Activated T-cell treated with anti-CD3 and anti-CD28 coated beads, Interleukin-2, amount 50 U/mL, for 24 hours (primary cell): ENCODE data around the gene USP6NL.

Experiments used
- DNase-seq: peaks from one replicate; pipeline ENCODE4 v3.0.0-alpha.2; 2020
- H3K27ac Mint-ChIP-seq: 2 replicates; pipeline ENCODE4 v1.8.0; 2020; ENCODE audit warnings: mild to moderate bottlenecking, mixed read lengths
- H3K27me3 Mint-ChIP-seq: 2 replicates; pipeline ENCODE4 v1.8.0; 2020; ENCODE audit warnings: mixed read lengths
- H3K36me3 Mint-ChIP-seq: 2 replicates; pipeline ENCODE4 v1.8.0; 2020; ENCODE audit warnings: low read depth, mixed read lengths
- H3K4me1 Mint-ChIP-seq: 2 replicates; pipeline ENCODE4 v1.8.0; 2020; ENCODE audit warnings: low read depth, mixed read lengths
- H3K4me3 Mint-ChIP-seq: 2 replicates; pipeline ENCODE4 v1.8.0; 2020; ENCODE audit warnings: mild to moderate bottlenecking, moderate library complexity, mixed read lengths
- H3K9me3 Mint-ChIP-seq: 2 replicates; pipeline ENCODE4 v1.8.0; 2020; ENCODE audit warnings: mixed read lengths

The USP6NL gene

DNA sequence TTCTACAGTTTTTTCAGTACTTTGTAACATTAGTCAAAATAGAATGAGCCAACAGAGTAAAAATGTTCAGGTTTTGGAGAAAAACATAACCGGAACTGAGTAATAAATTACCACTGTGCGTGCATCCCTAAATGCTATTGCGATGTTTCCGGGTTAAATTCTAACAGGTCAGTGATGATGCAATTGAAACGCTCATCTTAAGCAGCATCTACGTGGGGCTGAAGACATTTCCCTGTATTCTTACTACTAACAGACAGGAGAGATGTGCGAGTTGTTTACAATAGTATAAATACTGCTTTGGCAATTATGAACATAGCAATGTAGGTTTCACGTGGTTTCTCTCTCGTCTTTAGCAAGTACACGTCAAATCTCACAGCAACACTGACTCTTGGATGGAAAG is 149.4 kb downstream of the USP6NL start:
- no peak for DNase-seq
- Mint-ChIP-seq H3K27ac (no peak overlapping the region), H3K27me3 (no peaks in the 10 kb centered on the region), H3K4me1 (peaks cover 5% of the 10 kb centered on the region), H3K9me3 (no peaks in the 10 kb centered on the region), H3K4me3 (no peak overlapping the region), H3K36me3 (peaks cover 14% of the 10 kb centered on the region)

DNA sequence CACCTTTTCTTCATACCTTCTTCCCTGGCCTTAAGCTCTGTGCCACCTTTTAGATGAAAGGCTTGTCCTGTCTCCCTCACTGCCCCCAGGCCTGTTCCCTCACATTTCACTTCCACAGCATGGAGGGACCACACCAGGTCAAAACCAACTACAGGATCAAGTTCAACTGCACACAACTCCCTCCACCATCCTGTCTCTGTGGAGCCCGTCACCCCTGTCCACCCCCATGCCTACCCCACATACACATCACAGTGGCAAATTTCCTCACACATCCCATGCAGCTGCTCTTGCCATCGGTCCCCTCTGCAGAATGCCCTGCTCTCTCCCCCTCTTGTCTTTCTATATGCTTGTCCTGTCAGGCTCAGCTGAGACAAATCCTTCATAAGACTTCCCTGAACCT is 154.1 kb downstream of the USP6NL start:
- Mint-ChIP-seq H3K4me3 (no peak overlapping the region), H3K27ac (peak overlapping the region; percentile 8), H3K27me3 (no peaks in the 10 kb centered on the region), H3K36me3 (peaks cover 3% of the 10 kb centered on the region), H3K9me3 (no peaks in the 10 kb centered on the region), H3K4me1 (no peaks in the 10 kb centered on the region)
- no peak for DNase-seq

DNA sequence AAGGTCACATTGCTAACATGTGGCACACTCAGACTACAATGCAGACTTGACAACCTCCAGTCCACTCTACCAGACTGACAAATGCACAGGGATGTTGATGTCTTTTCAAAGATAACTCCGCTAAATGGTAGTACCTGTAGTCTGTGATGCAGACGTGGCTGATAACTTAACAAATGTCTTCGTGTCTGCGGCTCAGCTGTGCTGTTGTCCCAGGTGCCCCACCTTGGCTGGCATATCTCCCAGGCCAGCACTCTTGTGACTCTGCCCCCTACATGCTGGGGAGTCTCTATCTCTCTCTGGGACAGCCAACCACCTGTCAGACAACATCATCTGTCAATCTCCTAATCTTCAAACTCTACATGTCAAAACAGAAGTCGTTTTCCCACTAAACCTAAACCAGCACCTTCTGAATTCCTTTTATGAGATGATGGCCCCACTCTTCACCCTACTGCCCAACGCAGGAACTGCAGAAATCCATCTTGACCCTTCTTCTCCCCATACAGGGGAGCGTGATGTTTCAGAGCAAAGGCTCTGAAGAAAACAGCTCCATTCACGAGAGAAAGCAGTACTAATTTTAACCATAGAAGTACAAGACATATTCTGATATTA is 156.4 kb downstream of the USP6NL start:
- H3K27ac Mint-ChIP-seq = no peak overlapping the region
- no peak for DNase-seq
- no peak overlapping the region for H3K4me3 Mint-ChIP-seq
- H3K9me3 Mint-ChIP-seq = no peaks in the 10 kb centered on the region
- H3K27me3 Mint-ChIP-seq = no peaks in the 10 kb centered on the region
- H3K36me3 Mint-ChIP-seq = no peaks in the 10 kb centered on the region
- H3K4me1 Mint-ChIP-seq = peaks cover 2% of the 10 kb centered on the region

- no peak overlapping the region for H3K4me3 Mint-ChIP-seq
- H3K36me3 Mint-ChIP-seq = no peaks in the 10 kb centered on the region
- peaks cover 2% of the 10 kb centered on the region for H3K4me1 Mint-ChIP-seq
- no peak overlapping the region for H3K27ac Mint-ChIP-seq
- no peaks in the 10 kb centered on the region for H3K27me3 Mint-ChIP-seq
- no peak for DNase-seq
- no peaks in the 10 kb centered on the region for H3K9me3 Mint-ChIP-seq
Observed at GRCh38 chr10:11454160-11454559, 157.3 kb downstream of the USP6NL start.

GRCh38 chr10:11451640-11452260 is 159.7 kb downstream of the USP6NL start:
- H3K27ac Mint-ChIP-seq = no peak overlapping the region
- H3K36me3 Mint-ChIP-seq = no peaks in the 10 kb centered on the region
- peaks cover 21% of the 10 kb centered on the region for H3K4me1 Mint-ChIP-seq
- no peaks in the 10 kb centered on the region for H3K9me3 Mint-ChIP-seq
- no peaks in the 10 kb centered on the region for H3K27me3 Mint-ChIP-seq
- no peak overlapping the region for H3K4me3 Mint-ChIP-seq
- DNase-seq = no peak

- H3K4me3 Mint-ChIP-seq = no peak overlapping the region
- H3K27ac Mint-ChIP-seq = no peak overlapping the region
- no peaks in the 10 kb centered on the region for H3K36me3 Mint-ChIP-seq
Observed at GRCh38 chr10:11450427-11450826, 161.0 kb downstream of the USP6NL start.

DNA sequence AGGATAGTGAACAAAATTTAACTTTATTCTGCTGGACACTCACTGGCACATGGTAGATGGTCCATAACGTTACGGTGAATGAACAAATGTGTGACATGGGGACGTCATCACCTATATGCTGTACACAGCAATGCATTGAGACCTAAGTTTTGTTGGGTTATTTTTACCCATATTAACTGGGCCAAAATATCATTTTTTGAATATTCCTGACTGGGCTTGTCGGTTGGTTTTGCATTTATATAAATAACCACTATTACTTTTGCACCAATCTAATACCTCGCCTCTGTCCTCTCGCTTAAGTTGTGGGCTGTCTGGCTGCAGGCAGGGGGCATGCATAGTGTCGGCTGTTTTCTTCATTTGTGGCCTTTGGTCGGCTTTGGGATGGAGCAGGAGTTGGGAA is 161.7 kb downstream of the USP6NL start:
- no peak overlapping the region for H3K4me3 Mint-ChIP-seq

More at GRCh38 chr10:11450427-11450826, 161.0 kb downstream of the USP6NL start:
- no peaks in the 10 kb centered on the region for H3K9me3 Mint-ChIP-seq
- peaks cover 7% of the 10 kb centered on the region for H3K27me3 Mint-ChIP-seq
- DNase-seq = no peak
- peaks cover 28% of the 10 kb centered on the region for H3K4me1 Mint-ChIP-seq

GRCh38 chr10:11448545-11449244 is 162.8 kb downstream of the USP6NL start:
- Mint-ChIP-seq H3K27me3 (peaks cover 7% of the 10 kb centered on the region), H3K36me3 (no peaks in the 10 kb centered on the region), H3K9me3 (no peaks in the 10 kb centered on the region), H3K4me3 (no peak overlapping the region), H3K4me1 (peaks cover 28% of the 10 kb centered on the region), H3K27ac (no peak overlapping the region)
- DNase-seq = no peak

More for the DNA sequence above, 161.7 kb downstream of the USP6NL start:
- peaks cover 28% of the 10 kb centered on the region for H3K4me1 Mint-ChIP-seq
- no peak overlapping the region for H3K27ac Mint-ChIP-seq
- no peak for DNase-seq
- H3K36me3 Mint-ChIP-seq = no peaks in the 10 kb centered on the region
- no peaks in the 10 kb centered on the region for H3K9me3 Mint-ChIP-seq
- peaks cover 7% of the 10 kb centered on the region for H3K27me3 Mint-ChIP-seq

DNA sequence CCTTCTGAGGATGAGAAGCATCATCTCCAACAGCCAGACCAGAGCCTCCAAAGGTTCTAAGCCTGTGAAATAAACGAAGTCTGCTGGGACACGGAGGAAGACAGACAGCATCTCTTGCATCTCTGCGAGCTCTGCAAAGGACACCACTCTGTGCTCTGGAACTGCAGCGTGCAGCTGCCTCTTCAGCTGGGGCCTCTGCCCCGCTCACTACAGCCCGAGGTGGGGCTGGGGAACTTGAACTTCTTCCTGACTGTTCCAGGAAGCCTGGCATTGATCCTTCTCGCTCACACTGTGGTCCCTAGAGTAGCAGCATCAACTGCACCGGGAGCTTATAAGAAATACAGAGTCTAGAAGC is 163.3 kb downstream of the USP6NL start:
- peaks cover 28% of the 10 kb centered on the region for H3K4me1 Mint-ChIP-seq
- no peak overlapping the region for H3K4me3 Mint-ChIP-seq
- DNase-seq = no peak
- no peaks in the 10 kb centered on the region for H3K9me3 Mint-ChIP-seq
- H3K27me3 Mint-ChIP-seq = peaks cover 7% of the 10 kb centered on the region
- no peaks in the 10 kb centered on the region for H3K36me3 Mint-ChIP-seq
- H3K27ac Mint-ChIP-seq = no peak overlapping the region

DNA sequence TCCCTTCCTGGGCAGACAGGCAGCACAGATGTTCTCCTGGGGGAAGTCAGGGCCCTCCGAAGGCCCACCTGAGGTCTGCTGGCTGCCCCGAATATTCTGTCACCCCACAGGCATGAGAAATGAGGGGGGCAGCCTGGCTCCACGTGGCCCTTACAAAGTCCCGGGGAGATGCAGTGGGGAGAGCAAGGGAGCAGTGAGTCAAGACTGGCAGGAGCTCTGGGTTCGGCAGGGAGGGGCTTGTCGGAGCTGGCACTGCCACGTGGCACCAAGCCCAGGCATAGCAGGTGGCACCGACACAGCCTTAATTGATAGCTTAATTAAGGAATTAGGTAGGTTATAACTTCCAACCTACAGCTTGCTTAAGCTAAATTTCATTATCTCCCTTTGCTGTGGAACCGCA is 163.9 kb downstream of the USP6NL start:
- Mint-ChIP-seq H3K27ac (no peak overlapping the region), H3K27me3 (peaks cover 7% of the 10 kb centered on the region), H3K9me3 (no peaks in the 10 kb centered on the region), H3K36me3 (no peaks in the 10 kb centered on the region), H3K4me3 (no peak overlapping the region), H3K4me1 (peaks cover 31% of the 10 kb centered on the region)
- no peak for DNase-seq

GRCh38 chr10:11446864-11447263 is 164.6 kb downstream of the USP6NL start:
- no peak for DNase-seq
- peaks cover 7% of the 10 kb centered on the region for H3K27me3 Mint-ChIP-seq
- H3K9me3 Mint-ChIP-seq = no peaks in the 10 kb centered on the region
- peaks cover 36% of the 10 kb centered on the region for H3K4me1 Mint-ChIP-seq
- no peak overlapping the region for H3K27ac Mint-ChIP-seq
- no peaks in the 10 kb centered on the region for H3K36me3 Mint-ChIP-seq
- H3K4me3 Mint-ChIP-seq = no peak overlapping the region

DNA sequence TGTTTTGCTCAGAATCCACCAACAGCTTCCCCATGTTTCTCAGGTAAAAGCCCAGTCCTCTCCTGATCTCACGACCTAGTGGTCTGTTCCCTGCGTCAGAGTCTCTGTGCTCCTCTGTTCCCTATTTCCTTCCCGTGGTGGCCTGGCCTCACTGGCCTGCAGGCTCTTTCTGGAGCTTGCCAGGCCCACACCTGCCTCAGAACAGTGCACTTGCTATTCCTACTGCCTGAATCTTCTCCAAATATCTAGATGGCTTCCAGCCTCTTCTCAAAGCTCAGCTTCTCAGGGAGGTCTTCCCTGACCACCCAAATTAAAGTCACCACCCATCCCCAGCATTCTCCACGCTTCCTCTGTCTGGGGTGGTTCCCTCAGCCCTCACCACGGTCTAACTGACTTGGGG is 165.3 kb downstream of the USP6NL start:
- H3K27ac Mint-ChIP-seq = peak overlapping the region; percentile 39
- H3K36me3 Mint-ChIP-seq = no peaks in the 10 kb centered on the region
- no peak overlapping the region for H3K4me3 Mint-ChIP-seq

DNA sequence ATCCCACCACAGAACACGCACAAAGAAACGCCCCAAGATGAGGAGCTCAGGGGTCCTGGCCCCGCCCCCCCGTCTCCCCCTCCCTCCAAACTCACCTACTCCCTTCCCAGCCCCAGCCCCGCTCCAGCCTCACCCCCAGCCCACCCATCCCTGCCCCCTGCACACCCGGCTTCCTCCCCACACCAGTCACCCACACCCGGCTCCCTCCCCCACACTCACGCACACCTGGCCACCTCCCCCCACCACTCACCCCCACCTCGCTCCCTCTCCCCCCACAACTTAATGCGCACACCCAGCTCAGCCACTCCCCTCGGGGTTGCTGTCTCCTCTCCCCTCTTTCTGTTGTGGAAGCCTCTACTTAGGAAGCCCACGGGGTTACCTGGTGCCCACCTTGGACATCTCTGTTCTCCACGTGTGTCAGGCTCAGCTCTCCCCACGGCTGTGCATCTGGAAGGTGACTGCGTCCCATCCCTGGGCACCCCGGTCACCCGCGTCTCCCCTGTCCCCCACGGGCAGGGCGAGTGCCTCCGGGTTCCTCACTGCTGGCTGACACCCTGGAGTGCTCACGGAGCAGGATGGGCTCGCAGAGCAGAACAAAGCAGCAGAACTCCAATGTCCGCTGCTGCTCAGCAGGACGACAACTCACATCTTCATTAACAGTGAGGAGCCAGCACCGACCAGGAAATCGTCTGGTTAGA is 166.8 kb downstream of the USP6NL start:
- H3K27ac Mint-ChIP-seq = no peak overlapping the region
- peaks cover 7% of the 10 kb centered on the region for H3K27me3 Mint-ChIP-seq
- H3K36me3 Mint-ChIP-seq = no peaks in the 10 kb centered on the region
- no peaks in the 10 kb centered on the region for H3K9me3 Mint-ChIP-seq
- peaks cover 56% of the 10 kb centered on the region for H3K4me1 Mint-ChIP-seq
- no peak for DNase-seq
- H3K4me3 Mint-ChIP-seq = no peak overlapping the region

More for the DNA sequence above, 165.3 kb downstream of the USP6NL start:
- no peaks in the 10 kb centered on the region for H3K9me3 Mint-ChIP-seq
- peaks cover 43% of the 10 kb centered on the region for H3K4me1 Mint-ChIP-seq
- no peak for DNase-seq
- H3K27me3 Mint-ChIP-seq = peaks cover 7% of the 10 kb centered on the region

DNA sequence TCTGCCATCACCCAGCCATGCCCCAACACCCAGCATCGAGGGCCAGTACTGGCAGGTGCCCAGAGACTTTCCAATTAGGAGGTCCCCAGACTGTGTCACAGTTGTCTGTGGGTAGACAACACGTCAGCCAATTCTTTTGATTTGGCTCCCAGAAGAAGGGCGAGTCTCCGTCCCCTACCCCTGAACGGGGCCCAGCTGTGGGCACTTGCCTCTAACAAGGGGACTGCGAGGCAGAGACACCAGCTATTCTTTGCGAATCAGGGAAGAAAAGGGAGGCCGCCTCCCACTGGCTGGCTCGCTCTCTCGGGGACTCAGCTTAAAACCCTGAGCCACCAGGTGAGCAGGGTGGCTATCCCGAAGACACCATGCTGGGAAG is 167.3 kb downstream of the USP6NL start:
- DNase-seq = no peak
- Mint-ChIP-seq H3K27ac (no peak overlapping the region), H3K36me3 (no peaks in the 10 kb centered on the region), H3K4me1 (peaks cover 61% of the 10 kb centered on the region), H3K27me3 (peaks cover 7% of the 10 kb centered on the region), H3K4me3 (no peak overlapping the region), H3K9me3 (no peaks in the 10 kb centered on the region)
